LNCaP clone FGC (cell line): ENCODE measurements around the gene IKZF1.

Source experiments
- DNase-seq: peaks from one replicate; pipeline ENCODE4 v3.0.0-alpha.2; 2011; ENCODE audit warnings: low read depth
- H3K4me3 ChIP-seq: 2 replicates; pipeline ENCODE4 v1.5.1; 2011; ENCODE audit warnings: mild to moderate bottlenecking, low read depth, low read length, control low read depth
- TF ChIP-seq, protein P1 (sequence below): IDR thresholded peaks from 2 replicates; pipeline ENCODE4 v1.5.1; 2012; ENCODE audit warnings: mild to moderate bottlenecking; ENCODE audit not compliant: control insufficient read depth, insufficient read depth; ENCODE audit errors: extremely low read depth

The IKZF1 gene

DNA sequence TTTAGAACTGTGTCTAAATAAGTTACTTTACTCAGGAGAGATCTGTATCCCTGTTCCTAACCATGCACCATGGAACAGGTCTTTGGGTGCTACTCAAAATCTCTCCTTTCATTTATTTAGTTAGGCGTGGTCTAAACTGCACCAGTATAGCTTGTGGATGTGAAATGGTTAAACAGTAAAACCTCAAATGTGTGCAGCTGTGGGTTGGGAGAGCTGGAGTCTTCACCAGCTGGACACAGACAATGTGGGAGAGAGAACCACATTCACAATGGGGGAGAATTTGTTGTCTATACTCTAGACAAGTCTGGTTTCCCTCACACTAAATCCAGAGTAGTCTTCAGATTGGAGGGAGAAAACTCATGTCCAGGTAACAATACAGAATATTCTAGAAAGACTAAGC is 31.2 kb upstream of the IKZF1 start:
- no peak for DNase-seq
- H3K4me3 ChIP-seq = no peak overlapping the region
- TF ChIP-seq, protein P1, sequence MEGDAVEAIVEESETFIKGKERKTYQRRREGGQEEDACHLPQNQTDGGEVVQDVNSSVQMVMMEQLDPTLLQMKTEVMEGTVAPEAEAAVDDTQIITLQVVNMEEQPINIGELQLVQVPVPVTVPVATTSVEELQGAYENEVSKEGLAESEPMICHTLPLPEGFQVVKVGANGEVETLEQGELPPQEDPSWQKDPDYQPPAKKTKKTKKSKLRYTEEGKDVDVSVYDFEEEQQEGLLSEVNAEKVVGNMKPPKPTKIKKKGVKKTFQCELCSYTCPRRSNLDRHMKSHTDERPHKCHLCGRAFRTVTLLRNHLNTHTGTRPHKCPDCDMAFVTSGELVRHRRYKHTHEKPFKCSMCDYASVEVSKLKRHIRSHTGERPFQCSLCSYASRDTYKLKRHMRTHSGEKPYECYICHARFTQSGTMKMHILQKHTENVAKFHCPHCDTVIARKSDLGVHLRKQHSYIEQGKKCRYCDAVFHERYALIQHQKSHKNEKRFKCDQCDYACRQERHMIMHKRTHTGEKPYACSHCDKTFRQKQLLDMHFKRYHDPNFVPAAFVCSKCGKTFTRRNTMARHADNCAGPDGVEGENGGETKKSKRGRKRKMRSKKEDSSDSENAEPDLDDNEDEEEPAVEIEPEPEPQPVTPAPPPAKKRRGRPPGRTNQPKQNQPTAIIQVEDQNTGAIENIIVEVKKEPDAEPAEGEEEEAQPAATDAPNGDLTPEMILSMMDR = no peak

DNA sequence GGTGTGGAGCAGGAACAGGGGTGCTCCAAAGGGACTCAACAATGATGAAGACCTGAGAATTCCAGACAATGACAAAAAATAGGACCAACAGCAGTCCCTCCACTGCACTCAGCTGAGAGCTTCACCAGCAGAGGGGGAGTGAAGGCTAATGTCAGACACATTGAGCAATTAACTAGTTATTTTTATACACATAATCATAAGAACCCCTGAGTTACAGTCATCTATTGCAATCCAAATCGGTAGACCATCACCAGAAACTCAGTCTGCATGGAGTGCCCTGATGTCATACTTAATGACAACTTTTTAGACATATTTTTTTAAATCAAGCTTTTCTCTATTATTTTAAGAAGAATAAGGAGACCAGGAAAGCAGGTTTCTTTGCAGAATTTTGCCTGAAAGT is 30.6 kb upstream of the IKZF1 start:
- no peak for DNase-seq
- H3K4me3 ChIP-seq = no peak overlapping the region
- TF ChIP-seq, protein P1 = no peak

DNA sequence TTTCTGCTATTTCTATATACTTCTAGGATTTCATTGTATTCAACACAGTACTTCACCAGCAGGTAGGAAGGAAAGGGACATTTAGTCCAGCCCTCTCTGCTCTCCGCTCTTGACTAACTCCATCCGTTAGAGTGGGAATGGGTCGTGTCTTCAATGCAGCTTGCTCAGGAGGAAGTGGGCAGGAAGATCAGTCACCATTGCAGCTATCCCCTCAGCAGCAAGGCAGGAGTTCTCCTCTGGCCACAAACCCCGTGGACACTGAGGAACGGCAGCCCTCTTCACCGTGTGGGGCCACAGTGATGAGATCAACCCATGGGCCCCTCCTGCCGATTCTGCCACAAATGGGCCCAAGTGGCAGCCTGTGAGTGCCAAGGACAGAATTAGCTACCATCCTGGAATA is 30.2 kb upstream of the IKZF1 start:
- no peak overlapping the region for H3K4me3 ChIP-seq

DNA sequence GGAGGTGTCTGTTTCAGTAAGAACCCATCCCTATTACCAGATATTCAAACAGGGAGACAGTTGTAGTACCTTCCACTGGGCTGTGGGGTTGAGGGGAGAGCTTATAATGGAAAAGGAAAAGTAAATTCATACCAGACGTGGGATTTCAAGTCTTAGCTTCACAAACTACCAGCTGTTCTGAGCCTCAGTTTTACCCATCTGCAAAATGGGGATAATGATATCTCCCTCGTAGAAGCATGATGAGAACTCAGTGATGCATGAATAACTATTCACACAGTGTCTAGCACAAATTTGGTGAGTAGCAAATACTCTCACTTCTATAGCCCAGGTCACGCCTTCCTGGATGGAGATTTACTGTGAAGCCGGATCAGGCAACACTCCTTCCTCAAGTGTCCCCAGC is 29.1 kb upstream of the IKZF1 start:
- no peak for DNase-seq
- TF ChIP-seq, protein P1 = no peak
- no peak overlapping the region for H3K4me3 ChIP-seq

More for the DNA sequence above, 30.2 kb upstream of the IKZF1 start:
- no peak for DNase-seq
- TF ChIP-seq, protein P1 = no peak

GRCh38 chr7:50276483-50276882 is 28.0 kb upstream of the IKZF1 start:
- no peak for DNase-seq
- TF ChIP-seq, protein P1 = no peak
- no peak overlapping the region for H3K4me3 ChIP-seq

GRCh38 chr7:50278120-50278519 is 26.4 kb upstream of the IKZF1 start:
- no peak for DNase-seq
- TF ChIP-seq, protein P1 = no peak
- no peak overlapping the region for H3K4me3 ChIP-seq

- TF ChIP-seq, protein P1 = no peak
- DNase-seq = no peak
- no peak overlapping the region for H3K4me3 ChIP-seq
These were observed 22.7 kb upstream of the IKZF1 start for GRCh38 chr7:50281680-50282445.
